ENCODE results near the gene FAM167B. TPM values are rescaled to one million over a fixed set of nuclear protein-coding genes. Genes with fewer than 3 reads are reported as not detected.

FAM167B gene
- total RNA-seq, 4 donors from 2014 or later = 0.83 to 6.7 (median 4.7) TPM

- WGBS = 94% methylated on average over 5 of the region's 9 CpGs
- no peak for DNase-seq (ENCODE audit: extremely low spot score)
- Histone ChIP-seq H3K4me3 (no peak overlapping the region), H3K4me1 (no peaks in the 10 kb centered on the region), H3K36me3 (no peaks in the 10 kb centered on the region), H3K27ac (replicated peaks in 1 of 4) (no peak overlapping the region), H3K9me3 (no peaks in the 10 kb centered on the region), H3K27me3 (no peaks in the 10 kb centered on the region)
- intact Hi-C loops (cut with DNase I) = no loop called here
- TF ChIP-seq POLR2A (IDR thresholded peaks at IDR 0.05; ENCODE audit: low read depth) (no peak), EP300 (IDR thresholded peaks at IDR 0.05) (no peak), CTCF (IDR thresholded peaks at IDR 0.05) (no peak), POLR2AphosphoS5 (IDR thresholded peaks at IDR 0.05) (no peak)
Measured at GRCh38 chr1:32265846-32266245, 18.8 kb downstream of the FAM167B start.

GRCh38 chr1:32266921-32267591 lies 20.0 kb downstream of the FAM167B start:
- Histone ChIP-seq H3K27me3 (peaks cover 0 to 6% (median 0%) of the 10 kb centered on the region in 4 donors), H3K36me3 (no peaks in the 10 kb centered on the region), H3K4me3 (no peak overlapping the region), H3K9me3 (no peaks in the 10 kb centered on the region), H3K4me1 (no peaks in the 10 kb centered on the region), H3K27ac (replicated peaks in 1 of 4) (no peak overlapping the region)
- TF ChIP-seq POLR2A (IDR thresholded peaks at IDR 0.05; ENCODE audit: low read depth) (no peak), EP300 (IDR thresholded peaks at IDR 0.05) (no peak), POLR2AphosphoS5 (IDR thresholded peaks at IDR 0.05) (no peak), CTCF (IDR thresholded peaks at IDR 0.05) (no peak)
- intact Hi-C loops (cut with DNase I) = no loop called here
- 72% methylated on average over 7 of the region's 7 CpGs for WGBS
- DNase-seq (ENCODE audit: extremely low spot score) = no peak

GRCh38 chr1:32269744-32270143 lies 22.7 kb downstream of the FAM167B start:
- no peaks in the 10 kb centered on the region for H3K36me3 ChIP-seq
- H3K27ac ChIP-seq (replicated peaks in 1 of 4) = no peak overlapping the region
- peaks cover 0 to 32% (median 2%) of the 10 kb centered on the region in 4 donors for H3K27me3 ChIP-seq
- intact Hi-C loops (cut with DNase I) = no loop called here
- DNase-seq (ENCODE audit: extremely low spot score) = no peak
- no peaks in the 10 kb centered on the region for H3K9me3 ChIP-seq
- no peaks in the 10 kb centered on the region for H3K4me1 ChIP-seq
- no peak for TF ChIP-seq POLR2AphosphoS5 (IDR thresholded peaks at IDR 0.05)
- no peak for TF ChIP-seq CTCF (IDR thresholded peaks at IDR 0.05)
- H3K4me3 ChIP-seq = no peak overlapping the region

GRCh38 chr1:32272557-32273390 lies 25.8 kb downstream of the FAM167B start:
- WGBS = 70% methylated on average over 7 of the region's 7 CpGs
- intact Hi-C loops (cut with DNase I) = no loop called here
- Histone ChIP-seq H3K27ac (replicated peaks in 1 of 4) (no peak overlapping the region), H3K27me3 (peaks cover 0 to 53% (median 12%) of the 10 kb centered on the region in 4 donors), H3K4me1 (peaks cover 0 to 6% (median 3%) of the 10 kb centered on the region in 4 donors), H3K4me3 (no peak overlapping the region), H3K9me3 (no peaks in the 10 kb centered on the region), H3K36me3 (no peaks in the 10 kb centered on the region)
- TF ChIP-seq POLR2A (IDR thresholded peaks at IDR 0.05; ENCODE audit: low read depth) (no peak), EP300 (IDR thresholded peaks at IDR 0.05) (no peak), CTCF (IDR thresholded peaks at IDR 0.05) (no peak), POLR2AphosphoS5 (IDR thresholded peaks at IDR 0.05) (no peak)
- DNase-seq (ENCODE audit: extremely low spot score) = no peak
